Dendritic cell treated with granulocyte-macrophage colony-stimulating factor and Interleukin-4, amounts not matched to agents 40 ng/mL and 50 ng/mL, for 4 days (primary cell): ENCODE measurements around the gene SEPTIN3.

Source experiments
- H3K27ac Mint-ChIP-seq: one replicate; pipeline ENCODE4 v1.8.0; 2022; ENCODE audit warnings: mild to moderate bottlenecking, mixed read lengths
- H3K27me3 Mint-ChIP-seq: one replicate; pipeline ENCODE4 v1.8.0; 2022; ENCODE audit warnings: mild to moderate bottlenecking, mixed read lengths
- H3K36me3 Mint-ChIP-seq: one replicate; pipeline ENCODE4 v1.8.0; 2022; ENCODE audit warnings: low read depth, mixed read lengths
- H3K4me1 Mint-ChIP-seq: one replicate; pipeline ENCODE4 v1.8.0; 2022; ENCODE audit warnings: low read depth, mixed read lengths
- H3K4me3 Mint-ChIP-seq: one replicate; pipeline ENCODE4 v1.8.0; 2022; ENCODE audit warnings: mild to moderate bottlenecking, moderate library complexity, mixed read lengths
- H3K9me3 Mint-ChIP-seq: one replicate; pipeline ENCODE4 v1.8.0; 2022; ENCODE audit warnings: mixed read lengths
- intact Hi-C: fragments of 100-400 bp; cut with micrococcal nuclease; formaldehyde crosslinking; loops from one replicate; pipeline ENCODE4 v1.15.0; 2022

SEPTIN3 gene

GRCh38 chr22:41951898-41952474 is 17.3 kb upstream of the SEPTIN3 start, which contains the start of gene SMIM45:
Gene SMIM45, plus strand, starts transcription at chr22:41952150.
- Mint-ChIP-seq H3K9me3 (no peaks in the 10 kb centered on the region), H3K4me1 (peaks cover 5% of the 10 kb centered on the region), H3K27me3 (peaks cover 7% of the 10 kb centered on the region), H3K36me3 (no peaks in the 10 kb centered on the region), H3K27ac (no peak within 1 kb of the TSS), H3K4me3 (no peak within 1 kb of the TSS)
- intact Hi-C loops, result no loop called here

GRCh38 chr22:41952713-41953112 is 16.5 kb upstream of the SEPTIN3 start:
- H3K4me3 Mint-ChIP-seq, result no peak overlapping the region
- H3K36me3 Mint-ChIP-seq, result no peaks in the 10 kb centered on the region
- H3K4me1 Mint-ChIP-seq, result peaks cover 5% of the 10 kb centered on the region
- no peaks in the 10 kb centered on the region for H3K9me3 Mint-ChIP-seq
- H3K27me3 Mint-ChIP-seq, result peaks cover 10% of the 10 kb centered on the region
- H3K27ac Mint-ChIP-seq, result no peak overlapping the region
- intact Hi-C loops, result no loop called here

DNA sequence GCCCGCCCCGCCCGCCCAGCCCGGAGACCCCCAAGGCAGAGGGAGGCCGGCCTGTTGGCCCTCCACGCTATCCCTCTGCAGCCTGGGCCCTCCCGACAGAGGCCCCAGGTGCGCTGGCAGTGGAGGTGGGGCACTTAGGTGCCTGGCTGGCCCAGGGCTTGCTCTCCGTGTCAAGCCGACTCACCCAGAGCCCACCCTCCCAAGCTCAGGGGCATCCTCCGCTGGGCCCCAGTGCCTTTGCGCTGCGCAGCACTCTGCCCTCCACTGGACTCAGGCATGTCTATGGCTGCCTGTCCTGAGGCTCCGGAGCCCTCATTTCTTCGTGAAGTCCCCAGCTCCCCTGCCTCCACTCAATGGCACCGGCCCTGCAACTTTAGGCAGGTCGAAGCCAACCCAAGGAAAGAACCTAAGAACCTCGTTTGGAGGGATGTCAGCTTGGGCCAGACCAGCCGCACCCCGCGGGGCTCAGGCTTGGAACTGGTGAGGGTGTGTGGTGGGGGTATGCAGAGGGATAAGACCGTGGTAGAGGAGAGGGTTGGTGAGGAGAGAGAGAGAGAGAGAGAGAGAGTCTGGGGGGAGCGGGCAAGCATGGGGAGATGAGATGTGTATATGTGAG is 11.2 kb upstream of the SEPTIN3 start:
- H3K4me1 Mint-ChIP-seq, result peaks cover 5% of the 10 kb centered on the region
- no peak overlapping the region for H3K27ac Mint-ChIP-seq
- H3K27me3 Mint-ChIP-seq, result peaks cover 26% of the 10 kb centered on the region
- intact Hi-C loops, result no loop called here
- no peaks in the 10 kb centered on the region for H3K36me3 Mint-ChIP-seq
- H3K4me3 Mint-ChIP-seq, result no peak overlapping the region
- H3K9me3 Mint-ChIP-seq, result no peaks in the 10 kb centered on the region

- peaks cover 8% of the 10 kb centered on the region for H3K4me1 Mint-ChIP-seq
- H3K36me3 Mint-ChIP-seq, result no peaks in the 10 kb centered on the region
- intact Hi-C loops, result loop anchor here (10.0 kb wide), 2 partner anchors 471 to 511 kb away; partner anchors contain the start of gene NFAM1
- H3K27ac Mint-ChIP-seq, result no peak overlapping the region
- H3K9me3 Mint-ChIP-seq, result no peaks in the 10 kb centered on the region
- no peak overlapping the region for H3K4me3 Mint-ChIP-seq
- H3K27me3 Mint-ChIP-seq, result peaks cover 23% of the 10 kb centered on the region
Observed at GRCh38 chr22:41963453-41964111, 5.7 kb upstream of the SEPTIN3 start.

GRCh38 chr22:41964112-41964491 is 5.1 kb upstream of the SEPTIN3 start:
- intact Hi-C loops, result loop anchor here (10.0 kb wide), 2 partner anchors 471 to 511 kb away; partner anchors contain the start of gene NFAM1
- no peak overlapping the region for H3K27ac Mint-ChIP-seq
- peaks cover 22% of the 10 kb centered on the region for H3K27me3 Mint-ChIP-seq
- peaks cover 8% of the 10 kb centered on the region for H3K4me1 Mint-ChIP-seq
- H3K36me3 Mint-ChIP-seq, result no peaks in the 10 kb centered on the region
- H3K4me3 Mint-ChIP-seq, result no peak overlapping the region
- H3K9me3 Mint-ChIP-seq, result no peaks in the 10 kb centered on the region

- peak overlapping the region; percentile 49 for H3K27ac Mint-ChIP-seq
- peaks cover 8% of the 10 kb centered on the region for H3K4me1 Mint-ChIP-seq
- peaks cover 14% of the 10 kb centered on the region for H3K27me3 Mint-ChIP-seq
- no peaks in the 10 kb centered on the region for H3K9me3 Mint-ChIP-seq
- H3K4me3 Mint-ChIP-seq, result no peak overlapping the region
- no peaks in the 10 kb centered on the region for H3K36me3 Mint-ChIP-seq
- intact Hi-C loops, result loop anchor here (2.0 to 10.0 kb wide), 6 partner anchors 105 to 509 kb away; partner anchors contain the start of genes NAGA, NDUFA6, NFAM1 and SMDT1
Observed at GRCh38 chr22:41966225-41966606, 3.0 kb upstream of the SEPTIN3 start.

DNA sequence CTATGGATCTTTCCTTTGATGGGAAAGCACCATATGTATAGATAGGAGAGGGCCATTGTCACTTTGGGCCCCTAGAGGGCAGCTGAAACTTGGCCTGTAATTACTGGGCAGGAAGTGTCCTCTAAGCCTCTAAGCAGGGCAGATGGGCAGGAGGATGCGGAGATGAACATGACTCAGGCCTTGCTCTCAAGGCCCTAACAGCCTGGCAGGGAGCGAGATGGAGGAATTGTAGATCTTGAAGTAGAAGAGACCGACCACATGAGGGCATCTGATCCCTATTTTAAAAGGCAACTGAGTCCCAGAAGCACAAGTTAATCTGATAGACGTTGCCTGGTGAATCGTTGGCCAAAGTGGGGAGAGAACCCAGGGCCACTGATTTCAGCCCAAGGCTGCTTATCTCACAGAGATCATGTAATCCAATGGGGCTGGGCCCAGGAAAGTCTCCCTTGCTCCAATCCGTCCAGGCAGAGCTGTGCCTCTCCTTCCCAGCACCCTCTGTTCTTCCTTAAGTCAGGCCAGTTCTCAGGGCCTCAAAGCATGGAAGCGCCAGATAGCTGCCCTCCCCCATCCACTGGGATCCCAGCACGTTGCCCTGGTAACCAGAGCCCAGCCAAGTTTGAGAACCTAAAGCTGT is 2.5 kb upstream of the SEPTIN3 start:
- Mint-ChIP-seq H3K4me3 (no peak overlapping the region), H3K27me3 (peaks cover 18% of the 10 kb centered on the region), H3K27ac (peak overlapping the region; percentile 49), H3K36me3 (no peaks in the 10 kb centered on the region), H3K9me3 (no peaks in the 10 kb centered on the region), H3K4me1 (peaks cover 8% of the 10 kb centered on the region)
- intact Hi-C loops, result loop anchor here (2.0 to 10.0 kb wide), 6 partner anchors 104 to 508 kb away; partner anchors contain the start of genes NAGA, NDUFA6, NFAM1 and SMDT1

DNA sequence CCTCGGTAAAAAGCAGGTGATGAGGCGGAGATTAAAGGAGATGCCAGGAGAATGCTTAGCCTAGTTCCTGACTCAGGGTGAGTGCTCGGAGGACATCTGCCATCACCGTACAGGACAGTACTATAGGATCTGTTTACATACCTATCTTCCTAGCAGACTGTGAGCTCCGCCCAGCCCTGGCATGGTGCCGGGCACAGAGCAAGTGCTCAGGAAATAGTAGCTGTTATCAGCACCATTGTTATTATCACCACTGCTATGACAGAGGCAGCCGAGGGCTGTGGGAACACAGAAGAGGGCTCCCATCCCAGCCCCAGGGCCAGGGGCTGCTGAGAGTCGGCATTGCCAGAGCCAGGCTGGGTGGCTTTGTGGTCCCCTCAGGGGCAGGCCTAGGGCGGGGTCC is 642 bp upstream of the SEPTIN3 start:
- Mint-ChIP-seq H3K27me3 (peaks cover 25% of the 10 kb centered on the region), H3K9me3 (no peaks in the 10 kb centered on the region), H3K36me3 (no peaks in the 10 kb centered on the region), H3K4me1 (peaks cover 8% of the 10 kb centered on the region), H3K27ac (no peak overlapping the region), H3K4me3 (no peak overlapping the region)
- intact Hi-C loops, result loop anchor here (5.0 to 10.0 kb wide), 3 partner anchors 124 to 506 kb away; partner anchors contain the start of genes NDUFA6 and NFAM1

DNA sequence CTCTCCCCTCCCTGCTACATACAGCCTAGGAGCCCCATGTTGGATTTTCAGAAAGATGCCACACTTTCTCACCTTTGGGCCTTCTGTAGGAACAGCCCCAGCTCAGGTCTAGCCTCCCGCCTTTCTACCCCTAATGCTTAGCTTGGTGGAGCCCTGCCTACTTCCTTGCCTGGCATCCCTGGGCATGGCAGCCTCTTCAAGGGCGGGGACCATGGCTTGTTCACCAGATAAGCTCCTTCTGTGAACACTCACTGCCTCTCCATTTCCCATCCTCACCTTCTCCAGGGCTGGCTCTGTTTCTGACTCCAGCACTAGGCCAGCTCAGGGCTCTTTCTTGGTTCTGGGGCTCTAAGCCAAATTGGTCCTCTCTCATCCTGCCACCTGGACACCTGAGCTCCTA is 1.4 kb downstream of the SEPTIN3 start:
- Mint-ChIP-seq H3K4me1 (peaks cover 12% of the 10 kb centered on the region), H3K27me3 (peaks cover 37% of the 10 kb centered on the region), H3K36me3 (no peaks in the 10 kb centered on the region), H3K27ac (no peak overlapping the region), H3K4me3 (no peak overlapping the region), H3K9me3 (no peaks in the 10 kb centered on the region)
- intact Hi-C loops, result no loop called here

DNA sequence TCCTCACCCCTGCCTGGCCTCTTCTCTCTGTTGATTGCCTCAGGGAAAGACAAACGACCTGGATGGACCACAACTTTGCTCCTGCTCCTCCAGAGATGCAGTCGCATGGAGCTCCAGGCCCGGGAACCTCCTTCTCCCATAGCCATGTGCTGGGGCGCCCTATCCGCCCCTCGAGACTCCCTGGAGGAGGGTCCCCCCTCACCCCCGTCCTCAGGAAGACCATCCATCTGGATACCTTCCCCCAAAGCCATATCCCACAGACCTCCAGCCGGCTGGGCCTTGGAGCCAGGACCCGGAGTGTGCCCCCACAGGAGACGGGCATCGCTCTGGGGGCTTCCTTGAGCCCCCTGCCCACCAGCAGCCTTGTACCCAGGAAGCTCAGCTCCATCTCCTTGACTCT is 2.2 kb downstream of the SEPTIN3 start:
- Mint-ChIP-seq H3K27ac (no peak overlapping the region), H3K9me3 (no peaks in the 10 kb centered on the region), H3K27me3 (peaks cover 45% of the 10 kb centered on the region), H3K4me3 (no peak overlapping the region), H3K36me3 (no peaks in the 10 kb centered on the region), H3K4me1 (peaks cover 18% of the 10 kb centered on the region)
- intact Hi-C loops, result no loop called here

GRCh38 chr22:41974691-41975290 is 5.5 kb downstream of the SEPTIN3 start:
- intact Hi-C loops, result no loop called here
- no peaks in the 10 kb centered on the region for H3K9me3 Mint-ChIP-seq
- peaks cover 71% of the 10 kb centered on the region for H3K27me3 Mint-ChIP-seq
- no peak overlapping the region for H3K4me3 Mint-ChIP-seq
- no peak overlapping the region for H3K27ac Mint-ChIP-seq
- peaks cover 20% of the 10 kb centered on the region for H3K4me1 Mint-ChIP-seq
- H3K36me3 Mint-ChIP-seq, result no peaks in the 10 kb centered on the region

- no peaks in the 10 kb centered on the region for H3K9me3 Mint-ChIP-seq
- H3K4me3 Mint-ChIP-seq, result peak overlapping the region; percentile 51
- H3K27ac Mint-ChIP-seq, result no peak overlapping the region
- H3K4me1 Mint-ChIP-seq, result peaks cover 20% of the 10 kb centered on the region
- H3K27me3 Mint-ChIP-seq, result peaks cover 71% of the 10 kb centered on the region
- H3K36me3 Mint-ChIP-seq, result no peaks in the 10 kb centered on the region
- intact Hi-C loops, result no loop called here
Observed at GRCh38 chr22:41975299-41976069, 6.2 kb downstream of the SEPTIN3 start.
